HG03469 (cell line): ENCODE data around the gene HECTD1.
"Not testable (repeated sequence)": the region's sequence is repeated elsewhere in the genome, so short reads cannot be mapped to it uniquely, and the experiment has no call there.

ENCODE experiments used
- ATAC-seq: cut with Tn5 transposase; IDR thresholded peaks from one replicate; pipeline ENCODE4 v1.9.1; 2021; ENCODE audit warnings: mild to moderate bottlenecking, moderate library complexity, moderate number of reproducible peaks; ENCODE audit not compliant: unreplicated experiment

The HECTD1 gene

DNA sequence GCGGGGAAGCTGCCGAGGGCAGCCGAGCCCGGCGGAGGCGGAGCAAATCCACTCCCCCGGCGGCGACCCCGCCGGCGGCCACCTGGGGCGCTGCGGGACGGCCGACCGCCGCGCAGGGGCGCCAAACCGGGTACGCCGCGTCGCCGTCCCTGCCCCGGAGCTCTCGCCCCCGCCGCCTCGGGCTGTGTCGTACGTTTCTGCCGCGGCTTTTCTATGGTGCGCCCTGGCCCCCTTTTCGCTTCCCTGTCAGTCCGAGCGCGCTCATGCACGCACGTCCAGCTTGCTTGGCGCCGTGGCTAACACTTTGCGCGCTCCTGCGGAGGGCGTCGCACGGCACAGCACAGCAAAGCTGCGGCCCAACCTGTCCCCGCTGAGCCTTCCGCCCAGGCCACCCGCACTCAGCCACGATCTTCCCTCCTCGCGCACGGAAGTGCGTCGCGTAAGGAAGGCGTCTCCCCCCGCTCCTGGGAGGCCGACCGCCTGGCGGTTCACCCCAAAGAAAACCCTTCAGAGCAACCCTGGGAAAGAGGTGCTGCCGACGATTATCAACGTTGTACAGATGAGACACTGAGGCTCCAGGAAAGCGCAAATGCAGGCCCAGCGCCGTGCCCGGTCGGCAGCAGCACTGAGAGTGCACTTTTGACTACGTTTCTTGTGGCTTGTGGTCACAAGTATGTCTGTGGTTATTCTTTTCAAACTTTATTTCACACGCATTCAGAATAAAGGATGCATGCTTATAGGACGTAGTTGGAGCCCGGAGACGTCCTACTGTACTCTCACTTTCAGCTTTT lies at the start of gene HECTD1:
Gene HECTD1, minus strand, starts transcription at position 39 of the 791 bp plus-strand sequence. CDS start 1,857 bp downstream, outside the sequence.
- peak; percentile 55 for ATAC-seq

DNA sequence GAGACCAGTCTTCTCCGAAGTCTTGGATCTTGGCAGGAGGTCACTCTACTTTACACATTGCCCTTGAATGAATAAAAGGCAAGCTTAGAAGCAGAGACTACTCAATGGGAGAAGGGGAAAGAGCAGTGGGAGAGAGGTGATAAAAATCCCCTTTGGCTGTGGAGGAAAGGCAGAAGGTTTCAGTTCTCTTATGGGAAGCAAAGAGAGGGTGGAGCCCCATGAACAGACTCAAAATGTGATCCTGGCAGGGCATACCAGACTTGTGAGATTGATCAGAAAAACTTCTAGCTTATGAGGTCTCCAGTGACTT lies 49.6 kb upstream of the HECTD1 start:
- ATAC-seq: no peak

GRCh38 chr14:31256534-31257243 lies 49.1 kb upstream of the HECTD1 start:
- no peak for ATAC-seq

DNA sequence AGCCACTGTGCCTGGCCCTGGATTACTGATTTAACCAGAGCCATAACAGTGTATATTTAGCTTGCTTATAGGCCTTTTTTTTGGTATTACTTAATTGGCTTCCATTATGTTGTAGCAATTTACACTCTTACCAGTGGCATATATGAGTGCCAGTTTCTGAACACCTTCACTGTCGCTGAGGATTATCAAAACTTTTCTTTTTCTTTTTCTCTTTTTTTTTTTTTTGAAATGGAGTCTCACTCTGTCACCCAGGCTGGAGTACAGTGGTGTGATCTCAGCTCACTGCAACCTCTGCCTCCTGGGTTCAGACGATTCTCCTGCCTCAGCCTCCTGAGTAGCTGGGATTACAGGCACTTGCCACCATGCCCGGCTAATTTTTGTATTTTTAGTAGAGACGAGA lies 48.3 kb upstream of the HECTD1 start:
- not testable (repeated sequence) for ATAC-seq

DNA sequence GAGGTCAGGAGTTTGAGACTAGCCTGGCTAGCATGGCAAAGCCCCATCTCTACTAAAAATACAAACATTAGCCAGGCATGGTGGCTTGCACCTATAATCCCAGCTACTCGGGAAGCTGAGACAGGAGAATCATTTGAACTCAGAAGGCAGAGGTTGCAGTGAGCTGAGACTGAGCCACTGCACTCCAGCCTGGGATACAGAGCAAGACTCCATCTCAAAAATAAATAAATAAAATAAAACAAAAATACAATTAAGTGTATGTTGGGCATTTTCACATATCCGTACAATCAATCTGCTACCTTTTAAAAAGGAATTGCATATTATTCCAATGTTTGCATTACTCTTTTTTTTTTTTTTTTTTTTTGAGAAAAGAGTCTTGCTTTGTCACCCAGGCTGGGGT lies 47.7 kb upstream of the HECTD1 start:
- no peak for ATAC-seq

DNA sequence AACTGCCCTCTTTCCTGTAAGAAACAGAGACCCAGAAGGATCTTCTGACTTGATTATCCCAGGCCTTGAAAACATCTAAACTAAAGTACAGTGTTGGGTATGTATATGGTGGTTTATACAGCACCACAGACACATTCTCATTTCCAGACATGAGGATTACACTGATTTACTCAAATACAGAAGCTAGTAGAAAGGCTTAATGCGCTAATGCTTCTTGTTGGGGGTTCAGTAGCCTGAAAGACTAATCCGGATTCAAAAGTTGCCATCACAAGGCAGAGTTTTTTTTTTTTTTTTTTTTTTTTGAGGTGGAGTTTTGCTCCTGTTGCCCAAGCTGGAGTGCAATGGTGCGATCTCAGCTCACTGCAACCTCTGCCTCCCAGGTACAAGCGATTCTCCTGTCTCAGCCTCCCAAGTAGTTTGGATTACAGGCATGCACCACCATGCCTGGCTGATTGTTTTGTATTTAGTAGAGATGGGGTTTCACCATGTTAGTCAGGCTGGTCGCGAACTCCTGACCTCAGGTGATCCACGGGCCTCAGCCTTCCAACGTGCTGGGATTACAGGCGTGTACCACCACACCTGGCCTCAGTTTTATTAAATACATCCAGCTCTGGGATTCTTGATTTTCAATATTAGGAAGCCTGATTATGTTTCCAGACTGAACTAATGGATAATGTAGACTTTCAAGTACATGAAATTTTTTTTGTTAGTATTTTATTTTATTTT lies 46.3 kb upstream of the HECTD1 start:
- no peak for ATAC-seq

- ATAC-seq: no peak
Observed at GRCh38 chr14:31252865-31253264, 45.3 kb upstream of the HECTD1 start.

GRCh38 chr14:31251028-31251958 lies 43.7 kb upstream of the HECTD1 start:
- no peak for ATAC-seq

- no peak for ATAC-seq
Observed at GRCh38 chr14:31244626-31245025, 37.0 kb upstream of the HECTD1 start.

DNA sequence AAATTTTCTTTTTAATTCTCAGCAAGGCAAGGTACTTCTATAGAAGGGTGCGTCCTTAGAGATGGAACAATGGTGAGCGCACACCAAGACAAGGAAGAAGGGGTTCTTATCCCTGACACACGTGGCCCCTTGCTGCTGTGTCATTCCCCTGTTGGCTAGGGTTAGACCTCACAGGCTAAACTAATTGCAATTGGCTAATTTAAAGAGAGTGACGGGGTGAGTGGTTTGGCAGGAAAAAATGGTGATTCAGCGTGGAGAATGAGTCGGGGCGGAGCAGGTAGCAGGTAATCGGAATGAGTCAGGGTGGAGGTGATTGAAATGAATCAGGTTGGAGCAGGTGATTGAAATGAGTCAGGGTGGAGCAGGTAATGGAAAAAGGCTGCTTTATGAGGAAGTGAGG lies 36.3 kb upstream of the HECTD1 start:
- no peak for ATAC-seq

DNA sequence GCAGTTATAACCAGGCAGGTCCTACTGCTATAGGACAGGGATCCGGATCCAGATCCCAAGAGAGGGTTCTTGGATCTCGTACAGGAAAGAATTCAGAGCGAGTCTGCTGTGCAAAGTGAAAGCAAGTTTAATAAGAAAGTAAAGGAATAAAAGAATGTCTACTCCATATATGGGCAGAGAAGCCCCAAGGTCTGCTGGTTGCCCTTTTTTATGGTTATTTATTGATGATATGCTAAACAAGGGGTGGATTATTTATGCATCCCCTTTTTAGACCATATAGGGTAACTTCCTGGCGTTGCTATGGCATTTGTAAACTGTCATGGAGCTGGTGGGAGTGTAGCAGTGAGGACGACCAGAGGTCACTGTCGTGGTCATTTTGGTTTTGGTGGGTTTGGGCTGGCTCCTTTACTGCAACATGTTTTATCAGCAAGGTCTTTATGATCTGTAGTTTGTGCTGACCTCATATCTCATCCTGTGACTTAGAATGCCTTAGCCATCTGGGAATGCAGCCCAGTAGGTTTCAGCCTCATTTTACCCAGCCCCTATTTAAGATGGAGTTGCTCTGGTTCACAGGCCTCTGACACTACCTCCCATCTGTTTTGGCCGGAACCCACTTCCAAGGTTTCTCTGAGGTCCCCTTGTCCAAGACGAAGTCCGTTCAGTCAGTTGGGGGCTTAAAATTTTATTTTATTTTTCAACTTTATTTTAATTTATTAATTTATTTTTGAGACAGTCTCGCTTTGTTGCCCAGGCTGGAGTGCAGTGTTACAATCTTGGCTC lies 34.8 kb upstream of the HECTD1 start:
- not testable (repeated sequence) for ATAC-seq

DNA sequence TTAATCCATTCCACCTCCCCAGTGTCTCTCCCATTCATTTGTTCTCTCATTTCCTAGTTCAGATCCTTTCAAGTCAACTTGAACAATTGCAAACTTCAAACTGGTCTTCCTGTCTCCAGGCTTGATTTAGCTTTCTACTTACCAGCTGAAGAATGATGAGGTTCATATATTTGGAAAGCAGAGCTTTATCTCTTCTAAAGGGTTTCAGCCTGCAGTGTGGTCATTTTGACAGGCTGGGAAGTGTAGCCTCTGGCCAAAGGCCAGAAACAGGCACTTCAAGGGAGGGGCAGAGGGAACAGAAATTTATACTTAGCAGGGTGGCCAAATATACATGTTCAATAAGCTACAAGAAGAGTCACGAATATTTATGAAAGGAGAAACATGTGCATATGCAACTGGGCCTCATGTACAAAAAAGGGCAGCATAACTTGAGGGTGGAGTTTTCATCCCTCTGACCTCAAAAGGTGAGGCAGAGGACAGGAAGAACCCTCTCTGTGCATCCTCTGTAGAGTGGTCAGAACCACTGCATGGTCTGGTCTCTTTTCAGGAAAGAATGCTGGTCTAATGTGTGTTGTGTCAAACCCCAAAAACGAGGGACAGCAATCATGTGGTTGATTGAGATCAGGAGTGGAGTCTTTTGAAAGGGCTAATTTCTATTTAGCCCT lies 34.0 kb upstream of the HECTD1 start:
- no peak for ATAC-seq

DNA sequence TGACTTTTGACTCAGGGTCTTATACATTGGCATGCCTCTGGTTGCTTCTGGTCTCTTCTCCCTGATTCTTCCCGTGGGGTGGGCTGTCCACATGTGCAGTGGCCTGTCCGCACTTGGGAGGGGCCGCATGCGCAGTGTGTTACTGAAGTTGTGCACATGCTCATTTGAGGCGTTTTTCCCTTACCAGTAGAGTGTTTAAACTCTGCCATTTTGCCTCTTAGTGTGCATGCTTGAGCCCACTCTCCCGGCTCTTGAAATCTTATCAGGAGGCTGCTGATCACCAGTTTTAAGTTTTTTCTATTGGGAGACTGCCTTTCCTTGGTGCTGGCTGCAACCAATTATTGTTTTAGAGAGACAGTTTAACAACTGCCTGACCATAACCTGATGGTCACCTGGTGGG lies 32.1 kb upstream of the HECTD1 start:
- no peak for ATAC-seq

- no peak for ATAC-seq
Observed at GRCh38 chr14:31235462-31235861, 27.9 kb upstream of the HECTD1 start.

- ATAC-seq: no peak
Observed at GRCh38 chr14:31232081-31232480, 24.5 kb upstream of the HECTD1 start.

- not testable (repeated sequence) for ATAC-seq
Observed at GRCh38 chr14:31231272-31231671, 23.7 kb upstream of the HECTD1 start.

DNA sequence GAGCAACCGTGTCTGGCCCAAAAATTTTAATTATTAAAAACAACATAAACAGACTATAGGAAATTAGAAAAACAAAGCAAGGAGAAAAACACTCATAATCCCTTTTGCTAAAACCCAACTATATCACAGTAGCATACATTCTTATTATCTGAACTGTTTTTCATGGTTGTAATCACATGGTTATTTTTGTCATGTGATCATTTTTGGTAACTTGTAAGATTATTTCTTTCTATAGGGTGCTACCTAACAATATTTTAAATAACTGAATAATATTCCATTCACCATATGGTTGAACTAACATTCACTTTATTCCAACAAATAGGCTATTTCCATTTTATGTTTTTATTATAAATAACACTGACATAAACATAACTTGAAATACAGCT lies 23.0 kb upstream of the HECTD1 start:
- no peak for ATAC-seq

- ATAC-seq: no peak
Observed at GRCh38 chr14:31229638-31230572, 22.3 kb upstream of the HECTD1 start.
